ENCODE measurements around the gene WDFY2. TPM values are rescaled to one million over a fixed set of nuclear protein-coding genes. Genes with fewer than 3 reads are reported as not detected.
A peak's percentile ranks its signal among the peaks of the same experiment; 100 is the strongest.

The WDFY2 gene
- total and polyA plus RNA-seq, 2 of the 8 experiments (the other 6 are each of a cell fraction or from before 2014, with no cell fraction given) = 13.9 to 29.0 TPM

GRCh38 chr13:51688937-51689662 lies 104.8 kb downstream of the WDFY2 start:
- H3K9me3 ChIP-seq (ENCODE audit: insufficient read depth in 2 of 2, low read depth in 1 of 2, low read length in 1 of 2) = no peaks in the 10 kb centered on the region; a peak in 1 of 4 replicates
- peaks cover 2 to 4% of the 10 kb centered on the region in 2 experiments for H4K20me1 ChIP-seq (replicated peaks in 1 of 2; ENCODE audit: control insufficient read depth in 1 of 2, insufficient read depth in 2 of 2, low read length in 2 of 2)
- 72% methylated on average over 8 of the region's 8 CpGs; no CpG with 5 or more reads in 1 of the 2 experiments for WGBS, 2 experiments (ENCODE audit: extremely low coverage in 1 of 2, insufficient coverage in 1 of 2, insufficient read length in 1 of 2, insufficient replicate concordance in 2 of 2, low coverage in 1 of 2, low lambda C conversion rate in 2 of 2, missing lambda C conversion rate in 1 of 2)
- H4K5ac ChIP-seq (ENCODE audit: insufficient read length, low read depth, low read length) = no peak overlapping the region
- no peak for DNase-seq (ENCODE audit: low read depth in 1 of 2, low spot score in 2 of 2)
- H4K91ac ChIP-seq (replicated peaks; ENCODE audit: insufficient read length, low read length) = no peak overlapping the region
- no peak overlapping the region for H3K4ac ChIP-seq (replicated peaks; ENCODE audit: insufficient read length, low read depth, low read length)
- H3K79me2 ChIP-seq (ENCODE audit: control insufficient read depth in 1 of 2, insufficient read depth in 2 of 2, low read length in 2 of 2) = peaks cover 0 to 39% of the 10 kb centered on the region in 2 experiments; a peak in 2 of 4 replicates
- H2AK5ac ChIP-seq (ENCODE audit: low read depth, low read length) = no peak overlapping the region
- ChIA-PET CTCF (ENCODE audit: partially characterized antibody) (no interaction called here), POLR2A (ENCODE audit: partially characterized antibody) (no interaction called here)
- peak; percentile 48 for FAIRE-seq
- TF ChIP-seq CHD1 (IDR thresholded peaks at IDR 0.05; ENCODE audit: low read depth, low read length) (no peak), ZNF274 (IDR thresholded peaks at IDR 0.05; ENCODE audit: borderline replicate concordance, extremely low read depth, low read length) (no peak), TAF1 (IDR thresholded peaks at IDR 0.05; ENCODE audit: low read depth, low read length) (no peak), NANOG (IDR thresholded peaks at IDR 0.05; ENCODE audit: insufficient read depth, low read depth, low read length, poor library complexity, severe bottlenecking) (no peak), HDAC6 (IDR thresholded peaks at IDR 0.05; ENCODE audit: low read depth, low read length) (no peak), JUN (IDR thresholded peaks at IDR 0.05; ENCODE audit: low read depth, low read length) (no peak), SUZ12 (IDR thresholded peaks at IDR 0.05; ENCODE audit: low read length) (no peak)
- no peaks in the 10 kb centered on the region for H3K23me2 ChIP-seq (ENCODE audit: low read depth, low read length)
- H3K14ac ChIP-seq (ENCODE audit: insufficient read length) = no peak overlapping the region
- H2AFZ ChIP-seq (ENCODE audit: low read length) = no peak overlapping the region
- peaks cover 0 to 11% (median 6%) of the 10 kb centered on the region in 4 experiments; a peak in 4 of 7 replicates for H3K4me1 ChIP-seq (replicated peaks in 1 of 4; ENCODE audit: control insufficient read depth in 3 of 4, insufficient read depth in 4 of 4, low read length in 3 of 4)
- no peak overlapping the region for H2BK15ac ChIP-seq (ENCODE audit: low read length)
- no peak overlapping the region for H3K9ac ChIP-seq (replicated peaks in 1 of 4; ENCODE audit: extremely low read depth in 1 of 4, low read depth in 3 of 4, low read length in 3 of 4)
- no peak overlapping the region; the same call in 1 of the 2 replicates for H2BK12ac ChIP-seq (ENCODE audit: low read depth, low read length)
- H3K18ac ChIP-seq (ENCODE audit: extremely low read depth, low read length) = no peak overlapping the region
- H2BK20ac ChIP-seq (ENCODE audit: low read length) = no peak overlapping the region
- no peak overlapping the region; a peak in 1 of 8 replicates for H3K4me3 ChIP-seq (ENCODE audit: extremely low read depth in 1 of 4, insufficient read depth in 2 of 4, low read depth in 3 of 4, low read length in 4 of 4)
- H3K36me3 ChIP-seq (ENCODE audit: control insufficient read depth in 2 of 4, insufficient read depth in 4 of 4, low read length in 3 of 4) = no peaks in the 10 kb centered on the region
- H3K4me2 ChIP-seq (ENCODE audit: insufficient read depth in 1 of 2, low read depth in 2 of 2, low read length in 2 of 2) = peak overlapping the region in 1 of 2 experiments; percentile 33; a peak in 1 of 4 replicates
- no peak overlapping the region for H3K56ac ChIP-seq (replicated peaks; ENCODE audit: insufficient read length, low read depth, low read length)
- no peak overlapping the region for H3K23ac ChIP-seq (ENCODE audit: insufficient read length)
- H3K27me3 ChIP-seq (replicated peaks in 1 of 4; ENCODE audit: control insufficient read depth in 3 of 4, extremely low read depth in 1 of 4, insufficient read depth in 3 of 4, low read length in 3 of 4) = no peaks in the 10 kb centered on the region
- no peak overlapping the region for H3K27ac ChIP-seq (ENCODE audit: low read depth, low read length)
- no peak overlapping the region for H2BK120ac ChIP-seq (replicated peaks; ENCODE audit: low read depth, low read length)
- H4K8ac ChIP-seq (ENCODE audit: extremely low read depth, insufficient read depth, low read length) = no peak overlapping the region
- H3K79me1 ChIP-seq (ENCODE audit: low read depth, low read length) = peaks cover 5% of the 10 kb centered on the region; the same call in 1 of the 2 replicates
- H2BK5ac ChIP-seq (ENCODE audit: low read depth, low read length) = no peak overlapping the region

Measured in H1 (cell line).